AG04450 (cell line): ENCODE data around the gene CEMIP2. TPM values are rescaled to one million over a fixed set of nuclear protein-coding genes. Genes with fewer than 3 reads are reported as not detected.
A peak's percentile ranks its signal among the peaks of the same experiment; 100 is the strongest.

Experiments
- CTCF ChIA-PET: fragments of 300-600, 350-600 bp; formaldehyde crosslinking; extraction: SDS; loops from one replicate; lab custom pipeline; 2022; ENCODE audit warnings: antibody characterized with exemption, inconsistent platforms; lab: Charles Lee
- POLR2A ChIA-PET: fragments of 350-600 bp; formaldehyde crosslinking; extraction: SDS; loops from one replicate; lab custom pipeline; 2021; ENCODE audit warnings: antibody characterized with exemption, inconsistent platforms; lab: Yijun Ruan, JAX
- DNase-seq: peaks from one replicate; pipeline ENCODE4 v3.0.0-alpha.2; 2011; ENCODE audit warnings: low read depth, low spot score
- H3K27ac ChIP-seq: one replicate; pipeline ENCODE4 v1.5.1; 2012; ENCODE audit warnings: low read depth, low read length, control low read depth
- H3K27me3 ChIP-seq: one replicate; pipeline ENCODE4 v1.6.0; 2012; ENCODE audit warnings: low read length; ENCODE audit not compliant: control insufficient read depth, insufficient read depth
- H3K4me3 ChIP-seq: 2 replicates; pipeline ENCODE4 v1.5.1; 2011; ENCODE audit warnings: mild to moderate bottlenecking, low read depth, low read length, control low read depth
- H3K9me3 ChIP-seq: 2 replicates; pipeline ENCODE4 v1.5.1; 2012; ENCODE audit warnings: low read length; ENCODE audit not compliant: control insufficient read depth, insufficient read depth
- polyA plus RNA-seq: library from polyadenylated mRNA; depleted of rRNA; stranded (reverse); fragments of >200 nt; gene quantifications from 2 replicates; pipeline ENCODE4 v1.2.3, GENCODE V29; 2011
- TF ChIP-seq, protein P1 (sequence below): IDR thresholded peaks from 2 replicates; pipeline ENCODE4 v1.5.1; 2011; ENCODE audit warnings: low read depth, low read length, control low read depth, inconsistent platforms

CEMIP2 gene
- polyA plus RNA-seq, 1 experiment = 54.4 TPM

DNA sequence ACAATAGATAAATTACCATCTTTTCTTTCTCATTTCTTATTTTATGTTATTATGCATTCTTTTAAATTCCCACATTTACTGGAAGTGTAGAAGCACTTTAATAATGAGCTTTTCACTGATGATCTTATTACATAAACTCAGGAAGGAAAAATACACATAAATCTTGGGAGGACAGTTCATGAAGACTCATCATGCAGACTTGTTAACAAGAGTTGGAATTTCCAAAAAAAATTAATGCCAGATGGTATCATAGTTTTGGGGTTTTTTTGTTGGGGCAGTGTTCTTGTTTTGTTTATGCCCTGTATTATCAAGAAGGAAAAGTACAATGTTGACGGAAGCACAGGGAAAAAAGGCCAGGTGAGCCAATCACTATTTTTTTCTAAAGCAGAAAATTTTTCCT is 35.1 kb downstream of the CEMIP2 start:
- no peak for DNase-seq
- TF ChIP-seq, protein P1, sequence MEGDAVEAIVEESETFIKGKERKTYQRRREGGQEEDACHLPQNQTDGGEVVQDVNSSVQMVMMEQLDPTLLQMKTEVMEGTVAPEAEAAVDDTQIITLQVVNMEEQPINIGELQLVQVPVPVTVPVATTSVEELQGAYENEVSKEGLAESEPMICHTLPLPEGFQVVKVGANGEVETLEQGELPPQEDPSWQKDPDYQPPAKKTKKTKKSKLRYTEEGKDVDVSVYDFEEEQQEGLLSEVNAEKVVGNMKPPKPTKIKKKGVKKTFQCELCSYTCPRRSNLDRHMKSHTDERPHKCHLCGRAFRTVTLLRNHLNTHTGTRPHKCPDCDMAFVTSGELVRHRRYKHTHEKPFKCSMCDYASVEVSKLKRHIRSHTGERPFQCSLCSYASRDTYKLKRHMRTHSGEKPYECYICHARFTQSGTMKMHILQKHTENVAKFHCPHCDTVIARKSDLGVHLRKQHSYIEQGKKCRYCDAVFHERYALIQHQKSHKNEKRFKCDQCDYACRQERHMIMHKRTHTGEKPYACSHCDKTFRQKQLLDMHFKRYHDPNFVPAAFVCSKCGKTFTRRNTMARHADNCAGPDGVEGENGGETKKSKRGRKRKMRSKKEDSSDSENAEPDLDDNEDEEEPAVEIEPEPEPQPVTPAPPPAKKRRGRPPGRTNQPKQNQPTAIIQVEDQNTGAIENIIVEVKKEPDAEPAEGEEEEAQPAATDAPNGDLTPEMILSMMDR = no peak
- Histone ChIP-seq H3K4me3 (no peak overlapping the region), H3K9me3 (no peaks in the 10 kb centered on the region), H3K27me3 (no peaks in the 10 kb centered on the region), H3K27ac (no peak overlapping the region)
- ChIA-PET POLR2A (no interaction called here), CTCF (interaction anchor here (1.3 to 2.1 kb wide), 2 partner anchors 17 to 129 kb away, joined by 8 to 9 read pairs; no protein-coding TSS in a partner anchor)

- Histone ChIP-seq H3K9me3 (no peaks in the 10 kb centered on the region), H3K27ac (no peak overlapping the region), H3K4me3 (no peak overlapping the region), H3K27me3 (no peaks in the 10 kb centered on the region)
- TF ChIP-seq, protein P1 = no peak
- no peak for DNase-seq
- POLR2A ChIA-PET = no interaction called here
- CTCF ChIA-PET = no interaction called here
Observed at GRCh38 chr9:71729816-71730526, 38.3 kb downstream of the CEMIP2 start.

- Histone ChIP-seq H3K27me3 (no peaks in the 10 kb centered on the region), H3K4me3 (no peak overlapping the region), H3K27ac (no peak overlapping the region), H3K9me3 (no peaks in the 10 kb centered on the region)
- ChIA-PET CTCF (interaction anchor here (0.7 to 1.9 kb wide), 2 partner anchors 10 to 17 kb away, joined by 3 to 7 read pairs; no protein-coding TSS in a partner anchor), POLR2A (no interaction called here)
- TF ChIP-seq, protein P1 = no peak
- DNase-seq = no peak
Observed at GRCh38 chr9:71726723-71727122, 41.6 kb downstream of the CEMIP2 start.

GRCh38 chr9:71725590-71726338 is 42.5 kb downstream of the CEMIP2 start:
- ChIA-PET CTCF (interaction anchor here (0.6 to 0.7 kb wide), 2 partner anchors 16 to 81 kb away, joined by 3 read pairs; no protein-coding TSS in a partner anchor), POLR2A (no interaction called here)

More at GRCh38 chr9:71725590-71726338, 42.5 kb downstream of the CEMIP2 start:
- Histone ChIP-seq H3K27me3 (no peaks in the 10 kb centered on the region), H3K9me3 (no peaks in the 10 kb centered on the region), H3K27ac (no peak overlapping the region), H3K4me3 (no peak overlapping the region)
- peak; percentile 80 for DNase-seq
- TF ChIP-seq, protein P1 = no peak
